GM10266 (cell line): ENCODE data around the gene SLC2A14.
"Not testable (repeated sequence)": the region's sequence is repeated elsewhere in the genome, so short reads cannot be mapped to it uniquely, and the experiment has no call there.

ENCODE experiments used
- DNase-seq: peaks from one replicate; pipeline ENCODE4 v3.0.0; 2012; ENCODE audit errors: extremely low spot score
- CTCF ChIP-seq: IDR thresholded peaks from 2 replicates; pipeline ENCODE4 v1.5.1; 2012; ENCODE audit warnings: mild to moderate bottlenecking, low read depth; ENCODE audit not compliant: control insufficient read depth, insufficient read depth; ENCODE audit errors: missing control alignments

Gene SLC2A14

GRCh38 chr12:7905071-7905470 is 32.4 kb upstream of the SLC2A14 start:
- TF ChIP-seq CTCF: no peak
- no peak for DNase-seq

GRCh38 chr12:7902416-7902815 is 29.7 kb upstream of the SLC2A14 start:
- DNase-seq: not testable (repeated sequence)

- no peak for DNase-seq
- TF ChIP-seq CTCF: no peak
Observed at GRCh38 chr12:7899755-7900154, 27.0 kb upstream of the SLC2A14 start.

GRCh38 chr12:7896726-7897125 is 24.0 kb upstream of the SLC2A14 start:
- not testable (repeated sequence) for DNase-seq

GRCh38 chr12:7892186-7892980 is 19.7 kb upstream of the SLC2A14 start:
- TF ChIP-seq CTCF: no peak
- DNase-seq: no peak

GRCh38 chr12:7884689-7885088 is 12.0 kb upstream of the SLC2A14 start:
- TF ChIP-seq CTCF: no peak
- DNase-seq: no peak

GRCh38 chr12:7881736-7882120 is 9.0 kb upstream of the SLC2A14 start:
- not testable (repeated sequence) for DNase-seq

- not testable (repeated sequence) for DNase-seq
Observed at GRCh38 chr12:7880952-7881735, 8.4 kb upstream of the SLC2A14 start.

- DNase-seq: no peak
- no peak for TF ChIP-seq CTCF
Observed at GRCh38 chr12:7879246-7879645, 6.5 kb upstream of the SLC2A14 start.
